ENCODE data around the gene ANGPT4.

The ANGPT4 gene

DNA sequence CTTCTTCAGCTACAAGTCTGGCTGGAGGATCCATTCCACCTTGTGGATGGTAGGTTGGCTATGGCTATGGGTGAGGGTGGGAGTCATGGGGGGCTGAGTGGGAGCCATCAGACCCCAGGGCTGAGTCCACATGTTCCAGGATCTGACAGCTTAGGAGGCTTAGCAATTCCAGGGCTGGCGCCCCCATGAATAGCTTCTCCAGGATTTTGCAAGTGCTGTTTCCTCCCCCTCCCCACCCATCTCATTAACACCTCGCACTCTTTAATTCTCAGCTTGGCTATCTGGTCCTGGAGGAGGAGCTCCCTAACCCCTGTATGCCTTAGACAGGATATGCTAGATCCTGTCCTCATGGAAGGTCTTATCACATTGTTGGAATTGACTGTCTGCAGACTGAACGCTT, 39.0 kb upstream of the ANGPT4 start:
- DNase-seq (ENCODE audit: extremely low read depth, insufficient read length), result no peak
- H3K27me3 ChIP-seq (replicated peaks; ENCODE audit: control insufficient read depth, insufficient read depth, low read length), result no peaks in the 10 kb centered on the region; the same call in none of the 2 replicates
- no peak overlapping the region for H3K4me3 ChIP-seq (replicated peaks; ENCODE audit: low read depth, low read length)
- no peaks in the 10 kb centered on the region for H3K36me3 ChIP-seq (ENCODE audit: control insufficient read depth, insufficient read depth, low read length)
- TF ChIP-seq, protein P1, sequence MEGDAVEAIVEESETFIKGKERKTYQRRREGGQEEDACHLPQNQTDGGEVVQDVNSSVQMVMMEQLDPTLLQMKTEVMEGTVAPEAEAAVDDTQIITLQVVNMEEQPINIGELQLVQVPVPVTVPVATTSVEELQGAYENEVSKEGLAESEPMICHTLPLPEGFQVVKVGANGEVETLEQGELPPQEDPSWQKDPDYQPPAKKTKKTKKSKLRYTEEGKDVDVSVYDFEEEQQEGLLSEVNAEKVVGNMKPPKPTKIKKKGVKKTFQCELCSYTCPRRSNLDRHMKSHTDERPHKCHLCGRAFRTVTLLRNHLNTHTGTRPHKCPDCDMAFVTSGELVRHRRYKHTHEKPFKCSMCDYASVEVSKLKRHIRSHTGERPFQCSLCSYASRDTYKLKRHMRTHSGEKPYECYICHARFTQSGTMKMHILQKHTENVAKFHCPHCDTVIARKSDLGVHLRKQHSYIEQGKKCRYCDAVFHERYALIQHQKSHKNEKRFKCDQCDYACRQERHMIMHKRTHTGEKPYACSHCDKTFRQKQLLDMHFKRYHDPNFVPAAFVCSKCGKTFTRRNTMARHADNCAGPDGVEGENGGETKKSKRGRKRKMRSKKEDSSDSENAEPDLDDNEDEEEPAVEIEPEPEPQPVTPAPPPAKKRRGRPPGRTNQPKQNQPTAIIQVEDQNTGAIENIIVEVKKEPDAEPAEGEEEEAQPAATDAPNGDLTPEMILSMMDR (IDR thresholded peaks at IDR 0.05; ENCODE audit: insufficient read depth, low read length, poor library complexity, severe bottlenecking), result no peak

DNA sequence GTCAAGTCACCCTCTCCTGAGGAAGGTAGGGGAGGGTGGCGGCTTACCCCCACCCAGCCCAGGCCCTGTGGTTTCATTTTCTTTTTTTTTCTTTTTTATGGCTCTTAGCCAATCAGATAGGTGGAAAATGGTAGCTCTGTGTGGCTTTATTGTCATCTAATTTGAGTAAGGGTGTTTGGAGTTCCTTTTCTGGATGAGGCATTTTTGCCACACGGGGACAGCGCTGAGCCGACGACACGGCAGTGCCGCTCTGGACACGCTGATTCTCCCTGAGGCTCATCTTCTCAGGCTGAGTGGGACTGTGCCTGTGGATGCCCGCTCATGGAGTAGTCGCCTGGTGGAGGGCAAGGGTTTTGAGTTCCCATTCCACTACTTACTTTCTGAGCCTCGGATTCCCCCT, 37.6 kb upstream of the ANGPT4 start:
- TF ChIP-seq, protein P1 (IDR thresholded peaks at IDR 0.05; ENCODE audit: insufficient read depth, low read length, poor library complexity, severe bottlenecking), result no peak
- no peak for DNase-seq (ENCODE audit: extremely low read depth, insufficient read length)

DNA sequence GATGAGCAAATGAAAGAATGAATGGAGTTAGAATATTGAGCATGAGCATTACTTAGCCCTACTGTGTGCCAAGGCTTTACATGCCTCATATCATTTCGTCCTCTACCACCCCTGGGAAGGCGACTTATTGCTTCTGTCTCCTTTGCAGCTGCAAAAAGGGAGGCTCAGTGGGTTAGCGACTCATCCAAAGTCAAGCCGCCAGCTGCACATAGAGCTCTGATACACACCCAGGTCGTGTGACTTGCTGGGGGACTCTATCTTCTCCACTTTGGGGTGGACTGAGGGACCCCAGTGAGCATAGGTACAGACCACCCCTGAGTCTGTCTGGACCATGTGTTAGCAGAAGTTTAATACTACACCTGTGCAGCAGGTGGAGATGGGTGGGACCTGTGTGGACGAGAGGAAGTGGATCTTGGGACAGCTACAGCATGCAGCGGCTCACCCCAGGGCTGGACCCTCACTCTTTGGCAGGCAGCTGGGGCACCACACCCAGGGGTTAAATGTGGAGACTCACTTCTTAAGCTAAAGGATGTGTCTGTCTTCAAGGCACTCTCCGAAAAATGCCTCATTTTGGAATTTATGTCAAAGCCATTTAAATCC, 36.2 kb upstream of the ANGPT4 start:
- Histone ChIP-seq H3K4me3 (replicated peaks; ENCODE audit: low read depth, low read length) (no peak overlapping the region), H3K36me3 (ENCODE audit: control insufficient read depth, insufficient read depth, low read length) (no peaks in the 10 kb centered on the region), H3K27me3 (replicated peaks; ENCODE audit: control insufficient read depth, insufficient read depth, low read length) (peaks cover 2% of the 10 kb centered on the region; the same call in 1 of the 2 replicates)
- TF ChIP-seq, protein P1 (IDR thresholded peaks at IDR 0.05; ENCODE audit: insufficient read depth, low read length, poor library complexity, severe bottlenecking), result no peak
- DNase-seq (ENCODE audit: extremely low read depth, insufficient read length), result no peak

More for the DNA sequence above, 37.6 kb upstream of the ANGPT4 start:
- H3K27me3 ChIP-seq (replicated peaks; ENCODE audit: control insufficient read depth, insufficient read depth, low read length), result peaks cover 2% of the 10 kb centered on the region
- no peaks in the 10 kb centered on the region for H3K36me3 ChIP-seq (ENCODE audit: control insufficient read depth, insufficient read depth, low read length)
- H3K4me3 ChIP-seq (replicated peaks; ENCODE audit: low read depth, low read length), result no peak overlapping the region

DNA sequence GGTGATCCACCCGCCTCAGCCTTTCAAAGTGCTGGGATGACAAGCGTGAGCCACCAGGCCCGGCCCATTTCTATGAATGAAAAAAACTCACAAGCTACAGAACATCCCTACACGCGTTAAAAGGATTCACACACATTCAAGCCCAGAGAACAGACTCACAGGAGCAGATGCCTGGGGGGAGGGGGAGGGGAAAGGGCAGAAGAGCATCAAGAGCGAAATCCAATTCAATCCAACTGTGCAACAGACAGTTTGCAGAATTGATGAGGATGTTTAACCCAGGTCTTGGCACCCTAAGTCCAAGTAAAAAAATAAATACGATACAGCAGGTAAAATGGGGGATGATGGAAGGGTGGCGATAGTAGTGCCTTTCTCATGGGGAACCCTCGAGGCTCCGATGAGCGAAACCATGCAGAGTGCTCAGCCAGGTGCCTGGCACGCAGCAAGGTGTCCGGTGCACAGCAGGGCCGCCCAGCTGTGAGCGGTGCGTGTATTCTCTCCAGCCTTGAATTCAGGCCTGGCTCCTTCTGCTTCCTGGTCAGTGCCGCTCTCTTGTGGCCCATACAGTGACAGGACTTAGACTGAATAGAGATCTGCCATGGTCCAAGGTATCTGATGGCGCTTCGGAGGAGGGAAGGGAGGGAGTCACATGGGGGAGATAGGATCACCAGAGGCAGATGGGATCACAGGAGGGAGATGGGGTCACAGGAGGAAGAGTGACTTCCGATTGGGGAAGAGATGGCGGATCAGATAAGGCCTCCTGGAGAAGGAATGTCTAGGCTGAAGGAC, 35.4 kb upstream of the ANGPT4 start:
- Histone ChIP-seq H3K36me3 (ENCODE audit: control insufficient read depth, insufficient read depth, low read length) (no peaks in the 10 kb centered on the region), H3K4me3 (replicated peaks; ENCODE audit: low read depth, low read length) (no peak overlapping the region), H3K27me3 (replicated peaks; ENCODE audit: control insufficient read depth, insufficient read depth, low read length) (peaks cover 2% of the 10 kb centered on the region; the same call in 1 of the 2 replicates)
- no peak for DNase-seq (ENCODE audit: extremely low read depth, insufficient read length)
- TF ChIP-seq, protein P1 (IDR thresholded peaks at IDR 0.05; ENCODE audit: insufficient read depth, low read length, poor library complexity, severe bottlenecking), result no peak

DNA sequence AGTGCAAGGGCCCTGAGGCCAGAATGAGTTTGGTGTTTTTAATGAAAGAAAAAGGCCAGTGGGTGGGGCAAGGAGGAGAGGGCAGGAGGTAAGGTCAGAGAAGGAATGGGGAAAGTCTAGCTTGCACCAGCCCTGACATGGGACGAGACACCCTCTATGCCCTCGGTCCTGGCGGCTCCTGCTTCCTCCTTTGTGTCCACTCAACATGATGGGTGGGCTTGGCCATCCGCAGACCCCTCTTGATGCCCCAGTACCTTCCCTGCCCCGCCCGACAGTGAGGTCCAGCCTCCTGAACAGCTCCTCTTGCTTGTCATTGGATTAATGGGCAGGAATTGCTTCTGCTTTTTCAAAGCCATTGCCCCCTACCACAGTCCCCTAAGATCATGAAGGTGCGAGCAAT, 33.6 kb upstream of the ANGPT4 start:
- Histone ChIP-seq H3K4me3 (replicated peaks; ENCODE audit: low read depth, low read length) (no peak overlapping the region), H3K27me3 (replicated peaks; ENCODE audit: control insufficient read depth, insufficient read depth, low read length) (0 out of 2 replicates have a peak, but pooled peaks cover 2% of the 10 kb centered on the region)
- TF ChIP-seq, protein P1 (IDR thresholded peaks at IDR 0.05; ENCODE audit: insufficient read depth, low read length, poor library complexity, severe bottlenecking), result no peak

More for the DNA sequence above, 33.6 kb upstream of the ANGPT4 start:
- no peaks in the 10 kb centered on the region for H3K36me3 ChIP-seq (ENCODE audit: control insufficient read depth, insufficient read depth, low read length)
- DNase-seq (ENCODE audit: extremely low read depth, insufficient read length), result no peak
